HepG2 (cell line): Measurements from ENCODE around the gene RRBP1. TPM values are rescaled to one million over a fixed set of nuclear protein-coding genes. Genes with fewer than 3 reads are reported as not detected.

Experiments
- ATAC-seq: fragments of 200-7000 bp; cut with Tn5 transposase; 3 replicates; pipeline ENCODE4 v1.9.1; 2020; ENCODE audit warnings: mild to moderate bottlenecking, moderate library complexity
- BruUV-seq: library from RNA; stranded (reverse); fragments of 400-500 nt; replicated peaks from 2 replicates; lab custom pipeline; 2021; lab: Mats Ljungman, UMichigan
- CTCF ChIA-PET: fragments of 300-600 bp; formaldehyde crosslinking; extraction: SDS; loops from one replicate; lab custom pipeline; 2021; ENCODE audit warnings: low total read pairs, inconsistent platforms, low intra/inter-chr PET ratio; lab: Yijun Ruan, JAX
- POLR2A ChIA-PET: fragments of 350-600 bp; sonication (Branson Sonifier 250); formaldehyde crosslinking; loops from one replicate; lab custom pipeline; 2020; ENCODE audit warnings: antibody characterized with exemption, inconsistent platforms; lab: Yijun Ruan, JAX
- DNase-seq: peaks from one replicate; pipeline ENCODE4 v3.0.0-alpha.2; 2015; ENCODE audit warnings: low spot score
- FAIRE-seq: peaks from 3 replicates; lab custom pipeline; 2011; peaks lifted over from hg19 to GRCh38; lab: Jason Lieb, UNC
- H2AFZ ChIP-seq: one replicate; pipeline ENCODE4 v1.6.1; 2011; ENCODE audit warnings: low read length, inconsistent platforms
- H3K27ac ChIP-seq: fragments of 300-600 bp; 3 replicates; pipeline ENCODE4 v1.8.0; 2011; ENCODE audit warnings: mixed run types, mild to moderate bottlenecking, mixed read lengths, low read length, inconsistent platforms; ENCODE audit not compliant: insufficient read depth; ENCODE audit errors: extremely low read length
- H3K27me3 ChIP-seq, 2 experiments: fragments of 200-600 bp in 1 of 2; 2 replicates in 1 of 2; 3 replicates in 1 of 2; pipeline versions ENCODE4 v1.6.0 to v1.8.0; 2011; ENCODE audit warnings: low read length in 2 of 2, mild to moderate bottlenecking in 2 of 2, moderate library complexity in 2 of 2, inconsistent platforms in 1 of 2; ENCODE audit not compliant: insufficient read depth in 2 of 2, control insufficient read depth in 1 of 2
- H3K36me3 ChIP-seq, 2 experiments: fragments of 200-600 bp in 1 of 2; replicated peaks in 1 of 2; 2 replicates in 1 of 2; 3 replicates in 1 of 2; pipeline versions ENCODE4 v1.5.1 to v1.8.0; 2011; ENCODE audit warnings: low read length in 2 of 2, inconsistent platforms in 1 of 2; ENCODE audit not compliant: insufficient read depth in 2 of 2, control insufficient read depth in 1 of 2
- H3K4me1 ChIP-seq: 2 replicates; pipeline ENCODE4 v1.5.1; 2012; ENCODE audit warnings: low read length, inconsistent platforms; ENCODE audit not compliant: insufficient read depth
- H3K4me2 ChIP-seq: 2 replicates; pipeline ENCODE4 v1.6.0; 2011; ENCODE audit warnings: low read depth, low read length, inconsistent platforms
- H3K4me3 ChIP-seq, 3 experiments: fragments of 200-600 bp in 1 of 3; sonication (generic), shearing (Covaris generic) in 1 of 3; replicated peaks in 1 of 3; 2 replicates each; pipeline ENCODE4 v1.5.1; 2011 to 2016; ENCODE audit warnings: low read length in 3 of 3, inconsistent platforms in 2 of 3, low read depth in 2 of 3, mild to moderate bottlenecking in 2 of 3, control low read depth in 1 of 3, mixed read lengths in 1 of 3; ENCODE audit not compliant: insufficient read depth in 1 of 3
- H3K79me2 ChIP-seq: one replicate; pipeline ENCODE4 v1.6.1; 2011; ENCODE audit warnings: low read length, inconsistent platforms; ENCODE audit not compliant: insufficient read depth
- H3K9ac ChIP-seq: 2 replicates; pipeline ENCODE4 v1.6.0; 2011; ENCODE audit warnings: mild to moderate bottlenecking, low read depth, low read length, inconsistent platforms; ENCODE audit not compliant: insufficient read depth
- H3K9me3 ChIP-seq: 2 replicates; pipeline ENCODE4 v1.5.1; 2012; ENCODE audit warnings: mild to moderate bottlenecking, low read length
- H4K20me1 ChIP-seq: 2 replicates; pipeline ENCODE4 v1.6.0; 2011; ENCODE audit warnings: inconsistent platforms, mild to moderate bottlenecking, low read length, moderate library complexity; ENCODE audit not compliant: insufficient read depth
- CAMTA2 ChIP-seq: sonication (generic); formaldehyde crosslinking; IDR thresholded peaks from 2 replicates; pipeline ENCODE4 v1.4.0; 2020; ENCODE audit warnings: mild to moderate bottlenecking, missing genetic modification reagents, borderline replicate concordance
- EP300 ChIP-seq, 3 experiments: sonication (generic) in 1 of 3; formaldehyde crosslinking in 1 of 3; IDR thresholded peaks; 2 replicates each; pipeline versions ENCODE4 v1.5.1 to v1.6.1; 2011 to 2020; ENCODE audit warnings: low read depth in 2 of 3, low read length in 2 of 3, borderline replicate concordance in 1 of 3, improper control_type of control experiment in 1 of 3, mild to moderate bottlenecking in 1 of 3, missing genetic modification reagents in 1 of 3, moderate library complexity in 1 of 3
- FIP1L1 ChIP-seq: fragments of 200-400 bp; formaldehyde crosslinking; IDR thresholded peaks from 2 replicates; pipeline ENCODE4 v1.6.1; 2018; ENCODE audit warnings: low read depth, mild to moderate bottlenecking, low read length, moderate library complexity, borderline replicate concordance; ENCODE audit not compliant: insufficient read depth
- FOXA1 ChIP-seq, 2 experiments: fragments of 450-650 bp in 1 of 2; sonication (generic) in 1 of 2; formaldehyde crosslinking in 1 of 2; IDR thresholded peaks; 2 replicates each; pipeline versions ENCODE4 v1.4.0 to v1.6.1; 2016 to 2020; ENCODE audit warnings: missing genetic modification reagents in 1 of 2
- FOXC1 ChIP-seq: sonication (generic); formaldehyde crosslinking; IDR thresholded peaks from 2 replicates; pipeline ENCODE4 v1.8.0; 2022; ENCODE audit warnings: mild to moderate bottlenecking, missing genetic modification reagents, borderline replicate concordance
- LCORL ChIP-seq, 2 experiments: fragments of 450-650 bp in 1 of 2; sonication (generic) in 1 of 2; formaldehyde crosslinking in 1 of 2; IDR thresholded peaks; 2 replicates each; pipeline versions ENCODE4 v1.5.0 to v1.6.1; 2017 to 2020; ENCODE audit warnings: antibody characterized with exemption in 1 of 2, missing genetic modification reagents in 1 of 2
- MYNN ChIP-seq: sonication (generic); formaldehyde crosslinking; IDR thresholded peaks from 2 replicates; pipeline ENCODE4 v1.4.0; 2020; ENCODE audit warnings: mild to moderate bottlenecking, low read depth, missing genetic modification reagents
- PAWR ChIP-seq: sonication (generic); formaldehyde crosslinking; IDR thresholded peaks from 2 replicates; pipeline ENCODE4 v1.4.0; 2020; ENCODE audit warnings: missing genetic modification reagents, mild to moderate bottlenecking, borderline replicate concordance
- POGK ChIP-seq: sonication (generic); formaldehyde crosslinking; conservative IDR thresholded peaks from 2 replicates; pipeline ENCODE4 v1.8.0; 2022; ENCODE audit warnings: mild to moderate bottlenecking, moderate library complexity, missing genetic modification reagents
- SMAD3 ChIP-seq: sonication (generic); formaldehyde crosslinking; IDR thresholded peaks from 2 replicates; pipeline ENCODE4 v1.4.0; 2020; ENCODE audit warnings: missing genetic modification reagents
- SMARCE1 ChIP-seq: fragments of 450-650 bp; IDR thresholded peaks from 2 replicates; pipeline ENCODE4 v1.6.1; 2017; ENCODE audit warnings: borderline replicate concordance
- SP4 ChIP-seq: sonication (generic); formaldehyde crosslinking; IDR thresholded peaks from 2 replicates; pipeline ENCODE4 v1.8.1; 2023; ENCODE audit warnings: mild to moderate bottlenecking, missing genetic modification reagents
- WIZ ChIP-seq: sonication (generic); formaldehyde crosslinking; IDR thresholded peaks from 2 replicates; pipeline ENCODE4 v1.5.1; 2020; ENCODE audit warnings: mild to moderate bottlenecking, missing genetic modification reagents
- ZNF646 ChIP-seq: sonication (generic); formaldehyde crosslinking; IDR thresholded peaks from 2 replicates; pipeline ENCODE4 v1.9.0; 2021; ENCODE audit warnings: mild to moderate bottlenecking, missing genetic modification reagents
- WGBS: methylation state at CpG from one replicate; pipeline ENCODE4 v1.1.6; 2017; ENCODE audit warnings: low lambda C conversion rate; 5-methylcytosine and 5-hydroxymethylcytosine counted together
- in situ Hi-C: cut with HindIII; loops from 2 replicates; pipeline ENCODE4 v1.10.0; 2017; ENCODE audit warnings: low pct_unique_long_range_greater_than_20kb; ENCODE audit not compliant: extremely low pct_ligation_motif_present
- intact Hi-C: fragments of 100-400 bp; cut with micrococcal nuclease; formaldehyde crosslinking; loops from one replicate; pipeline ENCODE4 v1.10.0; 2022; ENCODE audit not compliant: unreplicated experiment
- polyA plus RNA-seq, 8 experiments: library from polyadenylated mRNA; depleted of rRNA in 3 of 8; stranded (reverse) in 7 of 8; unstranded in 1 of 8; fragments of >200 nt; fragmentation: Illumina TruSeq in 4 of 8; extraction: Trizol in 4 of 8; gene quantifications; 2 replicates each; pipeline versions ENCODE4 v1.2.1 to v1.2.3, GENCODE V29; 2011 to 2016; ENCODE audit warnings: low read depth in 4 of 8, missing spikeins in 1 of 8, mixed read lengths in 1 of 8; ENCODE audit not compliant: insufficient read depth in 1 of 8
- total RNA-seq, 5 experiments: library from RNA; depleted of rRNA; stranded (reverse); fragments of >200 nt; fragmentation: Illumina TruSeq; extraction: Trizol; gene quantifications; 2 replicates each; pipeline ENCODE4 v1.2.3, GENCODE V29; 2016; ENCODE audit warnings: low read depth in 1 of 5

RRBP1 gene
- total and polyA plus RNA-seq, 2 of the 13 experiments (the other 11 are each of a cell fraction or from before 2014, with no cell fraction given): 150 to 222 TPM

GRCh38 chr20:17708675-17709360 lies 26.8 kb upstream of the RRBP1 start:
- Histone ChIP-seq H3K27me3 (peaks cover 0 to 29% of the 10 kb centered on the region in 2 experiments; a peak in 1 of 5 replicates), H3K4me3 (no peak overlapping the region), H3K4me1 (peaks cover 66% of the 10 kb centered on the region), H3K79me2 (no peaks in the 10 kb centered on the region), H4K20me1 (no peaks in the 10 kb centered on the region), H3K4me2 (peak overlapping the region; percentile 96), H2AFZ (no peak overlapping the region), H3K9ac (no peak overlapping the region), H3K27ac (no peak overlapping the region), H3K9me3 (no peaks in the 10 kb centered on the region), H3K36me3 (no peaks in the 10 kb centered on the region)
- in situ Hi-C loops: no loop called here
- intact Hi-C loops: no loop called here
- ATAC-seq: no peak
- ChIA-PET CTCF (interaction anchor here (1.7 kb wide), 1 partner anchor 189 kb away, joined by 4 read pairs; no protein-coding TSS in a partner anchor), POLR2A (interaction anchor here (1.0 to 6.7 kb wide), 13 partner anchors 9 to 186 kb away, joined by 3 to 126 read pairs (median 13); partner anchors contain the start of genes BANF2 and RRBP1)
- 17% methylated on average over 7 of the region's 7 CpGs for WGBS
- FAIRE-seq: peak; percentile 23
- no TSS peak for BruUV-seq
- no peak for DNase-seq
- TF ChIP-seq FIP1L1 (no peak), WIZ (no peak), EP300 (IDR thresholded peaks at IDR 0.05; ENCODE audit: low read depth in 2 of 2, low read length in 2 of 2) (peak in 1 of 2 experiments; percentile 25; a peak in 1 of 4 replicates), EP300 (CRISPR knock-in tag; IDR thresholded peaks at IDR 0.05; ENCODE audit: borderline replicate concordance) (no peak), SP4 (CRISPR knock-in tag) (0 out of 2 replicates have a peak, but pooled peaks have one; percentile 4), ZNF646 (CRISPR knock-in tag) (no peak), LCORL (IDR thresholded peaks at IDR 0.05) (no peak), LCORL (CRISPR knock-in tag; IDR thresholded peaks at IDR 0.05) (0 out of 2 replicates have a peak, but pooled peaks have one; percentile 17), SMAD3 (CRISPR knock-in tag) (0 out of 2 replicates have a peak, but pooled peaks have one; percentile 52), POGK (CRISPR knock-in tag) (0 out of 2 replicates have a peak, but pooled peaks have one; percentile 49), FOXA1 (IDR thresholded peaks at IDR 0.05) (no peak), FOXA1 (CRISPR knock-in tag; IDR thresholded peaks at IDR 0.05) (peak; percentile 62; the same call in 1 of the 2 replicates), MYNN (CRISPR knock-in tag) (no peak), SMARCE1 (no peak), PAWR (CRISPR knock-in tag) (no peak), FOXC1 (CRISPR knock-in tag) (no peak), CAMTA2 (no peak)
